GM13976 (cell line): ENCODE results near the gene CHI3L2.

ENCODE experiments used
- DNase-seq: peaks from one replicate; pipeline ENCODE4 v3.0.0; 2012; ENCODE audit warnings: low spot score
- in situ Hi-C: fragments of 300-500 bp; cut with MboI; formaldehyde crosslinking; loops from one replicate; pipeline ENCODE4 v1.12.0; 2022; ENCODE audit warnings: low sequenced_read_pairs, mixed read lengths, inconsistent platforms; ENCODE audit not compliant: unreplicated experiment
- TF ChIP-seq, protein P1 (sequence below): IDR thresholded peaks from 2 replicates; pipeline ENCODE4 v1.5.1; 2012; ENCODE audit warnings: borderline replicate concordance, mild to moderate bottlenecking; ENCODE audit not compliant: insufficient read depth; ENCODE audit errors: extremely low read depth, missing control alignments, control extremely low read depth

Gene CHI3L2

DNA sequence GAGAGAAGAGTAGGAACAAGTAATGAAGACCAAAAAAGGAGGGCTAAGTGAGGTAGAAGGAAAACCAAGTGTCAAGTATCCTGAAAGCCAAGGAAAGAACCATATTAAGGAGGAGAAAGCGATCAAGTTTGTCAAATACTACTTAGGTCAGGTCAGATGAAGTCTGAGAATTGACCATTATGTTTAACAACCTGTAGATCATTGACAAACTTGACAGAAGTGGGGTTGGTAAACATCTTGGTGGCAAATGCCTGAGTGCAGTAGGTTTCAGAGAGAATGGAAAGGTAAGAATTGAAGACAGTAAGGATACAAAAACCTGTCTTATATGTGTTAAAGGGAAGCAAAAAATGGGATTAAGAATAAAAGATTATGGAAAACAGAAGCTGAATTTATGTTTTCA lies 59.4 kb downstream of the CHI3L2 start:
- TF ChIP-seq, protein P1, sequence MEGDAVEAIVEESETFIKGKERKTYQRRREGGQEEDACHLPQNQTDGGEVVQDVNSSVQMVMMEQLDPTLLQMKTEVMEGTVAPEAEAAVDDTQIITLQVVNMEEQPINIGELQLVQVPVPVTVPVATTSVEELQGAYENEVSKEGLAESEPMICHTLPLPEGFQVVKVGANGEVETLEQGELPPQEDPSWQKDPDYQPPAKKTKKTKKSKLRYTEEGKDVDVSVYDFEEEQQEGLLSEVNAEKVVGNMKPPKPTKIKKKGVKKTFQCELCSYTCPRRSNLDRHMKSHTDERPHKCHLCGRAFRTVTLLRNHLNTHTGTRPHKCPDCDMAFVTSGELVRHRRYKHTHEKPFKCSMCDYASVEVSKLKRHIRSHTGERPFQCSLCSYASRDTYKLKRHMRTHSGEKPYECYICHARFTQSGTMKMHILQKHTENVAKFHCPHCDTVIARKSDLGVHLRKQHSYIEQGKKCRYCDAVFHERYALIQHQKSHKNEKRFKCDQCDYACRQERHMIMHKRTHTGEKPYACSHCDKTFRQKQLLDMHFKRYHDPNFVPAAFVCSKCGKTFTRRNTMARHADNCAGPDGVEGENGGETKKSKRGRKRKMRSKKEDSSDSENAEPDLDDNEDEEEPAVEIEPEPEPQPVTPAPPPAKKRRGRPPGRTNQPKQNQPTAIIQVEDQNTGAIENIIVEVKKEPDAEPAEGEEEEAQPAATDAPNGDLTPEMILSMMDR, result no peak
- DNase-seq, result no peak
- in situ Hi-C loops, result no loop called here

DNA sequence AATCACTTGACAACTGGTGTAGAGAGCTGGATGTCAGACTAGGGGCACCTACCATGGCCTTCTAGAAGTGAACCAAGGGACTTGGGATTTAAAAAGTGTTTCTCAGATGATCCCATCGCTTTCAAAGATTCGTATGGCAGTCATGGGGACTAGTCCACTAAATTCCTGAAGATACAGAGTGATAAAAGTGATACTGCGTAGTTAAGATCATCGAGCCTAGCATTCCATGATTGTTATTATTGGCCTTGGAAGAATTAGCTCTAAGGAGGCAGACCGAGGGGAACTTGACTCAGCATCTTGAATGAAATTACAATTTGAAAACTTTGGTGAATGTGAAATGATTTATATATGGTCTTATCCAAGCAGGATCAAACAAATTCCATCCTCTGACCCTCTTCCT lies 61.9 kb downstream of the CHI3L2 start:
- TF ChIP-seq, protein P1, result no peak
- no peak for DNase-seq
- in situ Hi-C loops, result no loop called here

DNA sequence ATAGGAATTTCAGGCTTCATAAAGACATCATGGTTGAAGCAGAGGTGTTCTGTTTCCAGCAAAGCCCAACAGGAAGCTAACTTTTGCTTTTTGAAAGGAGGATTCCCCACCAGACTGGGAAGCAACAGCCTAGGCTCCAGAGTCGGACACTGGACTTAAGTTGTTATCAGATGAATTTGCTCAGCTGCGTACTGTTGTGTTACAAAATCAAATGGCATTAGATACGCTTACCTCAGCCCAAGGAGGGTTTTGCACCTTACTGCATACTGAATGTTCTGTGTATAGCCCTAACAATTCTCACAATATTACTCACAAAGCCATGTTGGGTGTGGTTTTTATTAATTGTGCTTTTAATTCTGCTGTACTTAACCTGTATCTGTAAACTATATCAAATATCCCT lies 62.6 kb downstream of the CHI3L2 start:
- TF ChIP-seq, protein P1, result no peak

DNA sequence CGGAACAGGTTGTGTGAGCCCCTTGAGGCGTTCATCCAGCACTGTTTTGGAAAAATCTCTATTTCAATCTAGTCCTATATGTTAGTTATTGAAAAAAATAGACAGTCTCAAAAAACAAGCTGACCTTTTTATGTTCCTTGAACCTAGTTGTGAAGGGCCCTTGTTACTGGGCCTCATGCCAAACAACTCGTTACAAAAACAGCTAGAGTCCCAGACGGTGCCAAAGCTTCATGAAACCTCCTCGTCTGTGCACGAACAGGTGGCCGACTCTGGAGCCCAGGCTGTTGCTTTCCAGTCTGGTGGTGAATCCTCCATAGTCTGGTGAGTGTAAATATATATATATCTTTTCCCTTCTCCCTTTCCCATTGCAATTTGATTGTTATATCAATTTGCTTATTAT lies 63.1 kb downstream of the CHI3L2 start, which contains the start of gene CHIA:
TSS of gene CHIA (plus strand) at position 222 of the 400 bp plus-strand sequence. CDS start 19,617 bp downstream, outside the sequence.
- in situ Hi-C loops, result no loop called here
- TF ChIP-seq, protein P1, result no peak
- no peak for DNase-seq

More for the DNA sequence above, 62.6 kb downstream of the CHI3L2 start:
- DNase-seq, result no peak
- in situ Hi-C loops, result no loop called here
